ENCODE results near the gene LDLRAD2. TPM values are rescaled to one million over a fixed set of nuclear protein-coding genes. Genes with fewer than 3 reads are reported as not detected.

The LDLRAD2 gene
- total and polyA plus RNA-seq, 9 of the 15 experiments (the other 6 are each of a cell fraction or from before 2014, with no cell fraction given): 0.45 to 0.48 TPM; not detected in 7

DNA sequence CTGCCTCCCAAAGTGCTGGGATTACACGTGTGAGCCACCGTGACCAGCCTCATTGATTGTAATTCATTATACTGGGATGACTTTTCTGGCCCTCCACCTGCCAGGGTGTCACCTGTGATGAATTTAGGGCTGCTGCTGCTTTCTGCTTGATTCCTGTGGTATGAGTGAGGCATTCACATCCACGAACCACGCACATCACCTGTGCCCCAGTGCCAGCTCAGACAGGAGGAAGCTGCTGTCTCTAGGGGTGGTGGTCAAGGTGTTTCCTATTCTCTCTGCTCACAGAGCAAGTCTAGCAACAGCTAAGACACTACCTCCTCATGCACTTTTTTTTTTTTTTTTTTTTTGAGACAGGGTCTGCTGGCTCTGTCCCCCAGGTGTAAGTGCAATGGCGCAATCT, 12.3 kb upstream of the LDLRAD2 start:
- H3K9ac ChIP-seq (ENCODE audit: insufficient read depth in 1 of 2, low read depth in 2 of 2, low read length in 2 of 2): peak overlapping the region in 1 of 2 experiments; percentile 0; a peak in 1 of 4 replicates
- in situ Hi-C loops (cut with MboI): no loop called here
- no peak for FAIRE-seq

DNA sequence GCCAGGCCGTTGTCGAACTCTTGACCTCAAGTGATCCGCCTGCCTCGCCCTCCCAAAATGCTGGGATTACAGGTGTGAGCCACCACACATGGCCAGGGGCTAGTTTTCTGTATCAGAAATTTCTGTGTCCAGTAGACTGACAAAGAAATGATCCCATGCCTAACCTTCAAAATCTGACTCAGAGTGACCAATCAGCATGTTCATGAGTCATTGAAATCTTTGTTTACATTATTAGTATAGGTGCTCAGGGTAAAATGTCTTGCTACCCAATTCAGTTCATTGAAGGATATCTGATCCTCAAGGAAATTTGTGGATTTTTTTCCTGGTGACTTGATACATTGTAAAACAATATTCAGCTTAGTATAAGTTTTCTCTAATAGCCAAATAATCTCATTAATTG, 11.0 kb upstream of the LDLRAD2 start:
- Histone ChIP-seq H3K9ac (ENCODE audit: insufficient read depth in 1 of 2, low read depth in 2 of 2, low read length in 2 of 2) (no peak overlapping the region), H3K27ac (ENCODE audit: extremely low read depth, low read depth, low read length) (no peak overlapping the region), H3K36me3 (ENCODE audit: control insufficient read depth, insufficient read depth, low read length) (no peaks in the 10 kb centered on the region), H4K20me1 (replicated peaks; ENCODE audit: control insufficient read depth, insufficient read depth, low read length) (no peaks in the 10 kb centered on the region), H2AFZ (ENCODE audit: low read depth, low read length) (no peak overlapping the region), H3K79me2 (ENCODE audit: control insufficient read depth, insufficient read depth, low read length) (no peaks in the 10 kb centered on the region), H3K4me1 (replicated peaks in 1 of 2; ENCODE audit: control insufficient read depth in 2 of 2, insufficient read depth in 2 of 2, low read length in 2 of 2) (peaks cover 0 to 3% of the 10 kb centered on the region in 2 experiments; a peak in 2 of 5 replicates), H3K9me1 (ENCODE audit: control insufficient read depth, insufficient read depth, low read length) (no peaks in the 10 kb centered on the region), H3K27me3 (ENCODE audit: control insufficient read depth in 2 of 2, insufficient read depth in 2 of 2, low read length in 2 of 2) (no peaks in the 10 kb centered on the region), H3K9me3 (replicated peaks; ENCODE audit: control insufficient read depth, insufficient read depth, low read depth, low read length) (no peaks in the 10 kb centered on the region), H3K4me3 (no peak overlapping the region), H3K4me2 (ENCODE audit: insufficient read depth, low read length) (no peak overlapping the region)
- ATAC-seq: no peak
- CTCF ChIA-PET (ENCODE audit: low intra/inter-chr PET ratio): interaction anchor here (0.5 kb wide), 1 partner anchor 10 kb away, joined by 4 read pairs; no protein-coding TSS in a partner anchor
- FAIRE-seq: no peak
- in situ Hi-C loops (cut with MboI): no loop called here
- 87% methylated on average over 4 of the region's 4 CpGs for WGBS (ENCODE audit: insufficient coverage, low coverage, missing lambda C conversion rate)
- DNase-seq (ENCODE audit: extremely low read depth in 1 of 4, low spot score in 3 of 4): peak in 2 of 4 experiments; percentile 16 to 20
- POLR2A ChIA-PET: interaction anchor here (4.1 kb wide), 1 partner anchor 10 kb away, joined by 18 read pairs; no protein-coding TSS in a partner anchor
- BruUV-seq (replicated peaks): no TSS peak
- intact Hi-C loops (cut with micrococcal nuclease): no loop called here
- TF ChIP-seq NRF1 (conservative IDR thresholded peaks at IDR 0.05 in 1 of 2, IDR thresholded peaks at IDR 0.05 in 1 of 2): 0 out of 4 replicates have a peak, but pooled peaks of 1 of the 2 experiments have one; percentile 10
- 0 out of 2 replicates have a peak, but pooled peaks have one; percentile 17 for TF ChIP-seq SMARCA4 (IDR thresholded peaks at IDR 0.05)
- TF ChIP-seq FOXA3 (CRISPR knock-in tag; conservative IDR thresholded peaks at IDR 0.05 in 1 of 2, IDR thresholded peaks at IDR 0.05 in 1 of 2): peak; percentile 33 to 86; a peak in 1 of 4 replicates
- TF ChIP-seq ZNF282 (CRISPR knock-in tag; IDR thresholded peaks at IDR 0.05): no peak
- TF ChIP-seq ZNF316 (IDR thresholded peaks at IDR 0.05): 0 out of 2 replicates have a peak, but pooled peaks have one; percentile 12
- peak; percentile 58 to 74; a peak in 2 of 4 replicates for TF ChIP-seq FOXK2 (conservative IDR thresholded peaks at IDR 0.05 in 1 of 2, IDR thresholded peaks at IDR 0.05 in 1 of 2; ENCODE audit: low read depth in 2 of 2)
- TF ChIP-seq C11orf30 (IDR thresholded peaks at IDR 0.05; ENCODE audit: low read depth): peak; percentile 27; the same call in 1 of the 2 replicates
- no peak for TF ChIP-seq OTX1 (CRISPR knock-in tag; IDR thresholded peaks at IDR 0.05)
- TF ChIP-seq JUND (IDR thresholded peaks at IDR 0.05; ENCODE audit: borderline replicate concordance, low read depth, low read length): peak; percentile 73
- no peak; the same call in 2 of the 3 replicates for TF ChIP-seq JUND (tag; IDR thresholded peaks at IDR 0.05; ENCODE audit: borderline replicate concordance, low read depth, low read length)
- TF ChIP-seq FOSL1 (tag; conservative IDR thresholded peaks at IDR 0.05): peak; percentile 87
- TF ChIP-seq ZNF699 (CRISPR knock-in tag; IDR thresholded peaks at IDR 0.05; ENCODE audit: insufficient replicate concordance): no peak

More for the DNA sequence above, 12.3 kb upstream of the LDLRAD2 start:
- Histone ChIP-seq H3K4me1 (replicated peaks in 1 of 2; ENCODE audit: control insufficient read depth in 2 of 2, insufficient read depth in 2 of 2, low read length in 2 of 2) (peaks cover under 1 to 2% of the 10 kb centered on the region in 2 experiments; a peak in 3 of 5 replicates), H3K4me3 (no peak overlapping the region), H3K79me2 (ENCODE audit: control insufficient read depth, insufficient read depth, low read length) (no peaks in the 10 kb centered on the region), H3K4me2 (ENCODE audit: insufficient read depth, low read length) (no peak overlapping the region), H3K9me3 (replicated peaks; ENCODE audit: control insufficient read depth, insufficient read depth, low read depth, low read length) (peaks cover 6% of the 10 kb centered on the region), H3K9me1 (ENCODE audit: control insufficient read depth, insufficient read depth, low read length) (no peaks in the 10 kb centered on the region), H2AFZ (ENCODE audit: low read depth, low read length) (no peak overlapping the region), H4K20me1 (replicated peaks; ENCODE audit: control insufficient read depth, insufficient read depth, low read length) (no peaks in the 10 kb centered on the region), H3K27me3 (ENCODE audit: control insufficient read depth in 2 of 2, insufficient read depth in 2 of 2, low read length in 2 of 2) (no peaks in the 10 kb centered on the region), H3K36me3 (ENCODE audit: control insufficient read depth, insufficient read depth, low read length) (no peaks in the 10 kb centered on the region), H3K27ac (ENCODE audit: extremely low read depth, low read depth, low read length) (no peak overlapping the region)
- intact Hi-C loops (cut with micrococcal nuclease): no loop called here
- CTCF ChIA-PET (ENCODE audit: low intra/inter-chr PET ratio): no interaction called here
- no TSS peak for BruUV-seq (replicated peaks)
- DNase-seq (ENCODE audit: extremely low read depth in 1 of 4, low spot score in 3 of 4): no peak
- POLR2A ChIA-PET: interaction anchor here (0.8 to 4.1 kb wide), 4 partner anchors 8 to 16 kb away, joined by 3 to 18 read pairs (median 4); no protein-coding TSS in a partner anchor
- ATAC-seq: no peak; the same call in 2 of the 3 replicates
- 70% methylated on average over 4 of the region's 5 CpGs for WGBS (ENCODE audit: insufficient coverage, low coverage, missing lambda C conversion rate)
- TF ChIP-seq HNRNPH1 (optimal IDR thresholded peaks at IDR 0.05; ENCODE audit: low read depth, low read length): no peak
- TF ChIP-seq NFE2 (IDR thresholded peaks at IDR 0.05; ENCODE audit: low read depth): no peak
- TF ChIP-seq ZNF444 (CRISPR knock-in tag; IDR thresholded peaks at IDR 0.05): no peak
- TF ChIP-seq TARDBP (IDR thresholded peaks at IDR 0.05): no peak
- TF ChIP-seq ATF7 (IDR thresholded peaks at IDR 0.05): no peak
- no peak for TF ChIP-seq KHSRP (IDR thresholded peaks at IDR 0.05)
- no peak for TF ChIP-seq ZKSCAN3 (CRISPR knock-in tag; IDR thresholded peaks at IDR 0.05)
- no peak for TF ChIP-seq ETV5 (CRISPR knock-in tag; IDR thresholded peaks at IDR 0.05; ENCODE audit: low read depth)
- TF ChIP-seq PHF20 (IDR thresholded peaks at IDR 0.05; ENCODE audit: partially characterized antibody): no peak
- no peak for TF ChIP-seq MYC (IDR thresholded peaks at IDR 0.05; ENCODE audit: low read depth, low read length)
- no peak for TF ChIP-seq MYC (CRISPR knock-in tag; IDR thresholded peaks at IDR 0.05; ENCODE audit: borderline replicate concordance, low read depth)

All from K562 (cell line).